Thyroid gland (tissue), 4 donors: Measurements from ENCODE around the gene RDH12.

Source experiments
- POLR2A ChIP-seq, 2 donors: fragments of 450-650 bp; IDR thresholded peaks; one replicate each; pipeline ENCODE4 v1.6.1; 2017; ENCODE audit warnings: antibody characterized with exemption in 2 of 2, mild to moderate bottlenecking in 2 of 2, moderate library complexity in 1 of 2
- TF ChIP-seq, protein P1 (sequence below), 6 experiments: fragments of 200-600 bp in 3 of 6; fragments of 450-650 bp in 3 of 6; sonication (generic) in 3 of 6; IDR thresholded peaks; one replicate each; pipeline ENCODE4 v1.5.1; 2016 to 2019; ENCODE audit warnings: antibody characterized with exemption in 6 of 6, mild to moderate bottlenecking in 2 of 6, inconsistent platforms in 1 of 6, moderate library complexity in 1 of 6

DNA sequence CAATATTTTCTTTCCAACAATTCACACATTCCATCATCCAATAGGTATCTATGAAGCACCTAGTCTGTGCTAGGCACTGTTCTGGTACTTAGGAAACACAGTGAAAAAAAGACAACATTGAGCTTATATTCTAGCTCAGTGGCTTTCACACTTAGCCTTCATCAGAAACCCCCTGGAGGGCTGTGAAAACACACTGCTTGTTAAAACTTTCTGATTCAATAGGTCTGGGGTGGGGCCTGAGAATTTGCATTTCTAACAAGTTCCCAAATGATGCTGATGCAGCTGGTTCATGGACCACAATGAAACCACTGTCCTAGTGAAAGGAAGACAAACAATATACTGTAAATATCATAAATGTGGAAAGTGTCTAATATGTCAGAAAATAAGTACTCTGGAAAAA lies 33.1 kb upstream of the RDH12 start:
- TF ChIP-seq, protein P1, sequence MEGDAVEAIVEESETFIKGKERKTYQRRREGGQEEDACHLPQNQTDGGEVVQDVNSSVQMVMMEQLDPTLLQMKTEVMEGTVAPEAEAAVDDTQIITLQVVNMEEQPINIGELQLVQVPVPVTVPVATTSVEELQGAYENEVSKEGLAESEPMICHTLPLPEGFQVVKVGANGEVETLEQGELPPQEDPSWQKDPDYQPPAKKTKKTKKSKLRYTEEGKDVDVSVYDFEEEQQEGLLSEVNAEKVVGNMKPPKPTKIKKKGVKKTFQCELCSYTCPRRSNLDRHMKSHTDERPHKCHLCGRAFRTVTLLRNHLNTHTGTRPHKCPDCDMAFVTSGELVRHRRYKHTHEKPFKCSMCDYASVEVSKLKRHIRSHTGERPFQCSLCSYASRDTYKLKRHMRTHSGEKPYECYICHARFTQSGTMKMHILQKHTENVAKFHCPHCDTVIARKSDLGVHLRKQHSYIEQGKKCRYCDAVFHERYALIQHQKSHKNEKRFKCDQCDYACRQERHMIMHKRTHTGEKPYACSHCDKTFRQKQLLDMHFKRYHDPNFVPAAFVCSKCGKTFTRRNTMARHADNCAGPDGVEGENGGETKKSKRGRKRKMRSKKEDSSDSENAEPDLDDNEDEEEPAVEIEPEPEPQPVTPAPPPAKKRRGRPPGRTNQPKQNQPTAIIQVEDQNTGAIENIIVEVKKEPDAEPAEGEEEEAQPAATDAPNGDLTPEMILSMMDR (IDR thresholded peaks at IDR 0.05) = no peak
- TF ChIP-seq POLR2A (IDR thresholded peaks at IDR 0.05) = no peak
